GM21526 (cell line): ENCODE data around the gene SMC4.
"Not testable (repeated sequence)": the region's sequence is repeated elsewhere in the genome, so short reads cannot be mapped to it uniquely, and the experiment has no call there.

Source experiments
- ATAC-seq: cut with Tn5 transposase; IDR thresholded peaks from one replicate; pipeline ENCODE4 v1.9.1; 2021; ENCODE audit warnings: moderate library complexity; ENCODE audit not compliant: unreplicated experiment, low FRiP score

The SMC4 gene

DNA sequence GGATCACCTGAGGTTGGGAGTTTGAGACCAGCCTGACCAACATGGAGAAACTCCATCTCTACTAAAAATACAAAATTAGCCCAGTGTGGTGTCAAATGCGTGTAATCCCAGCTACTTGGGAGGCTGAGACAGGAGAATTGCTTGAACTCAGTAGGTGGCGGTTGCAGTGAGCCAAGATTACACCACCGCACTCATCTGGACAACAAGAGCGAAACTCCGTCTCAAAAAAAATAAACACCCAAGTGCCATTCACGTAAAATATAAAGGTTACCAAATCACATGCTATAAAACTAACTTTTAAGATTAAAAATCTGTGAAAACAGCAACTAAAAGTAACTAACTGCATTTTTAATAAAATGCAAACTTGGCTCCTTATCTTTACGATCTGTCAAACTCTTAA is 41.2 kb downstream of the SMC4 start:
- no peak for ATAC-seq

DNA sequence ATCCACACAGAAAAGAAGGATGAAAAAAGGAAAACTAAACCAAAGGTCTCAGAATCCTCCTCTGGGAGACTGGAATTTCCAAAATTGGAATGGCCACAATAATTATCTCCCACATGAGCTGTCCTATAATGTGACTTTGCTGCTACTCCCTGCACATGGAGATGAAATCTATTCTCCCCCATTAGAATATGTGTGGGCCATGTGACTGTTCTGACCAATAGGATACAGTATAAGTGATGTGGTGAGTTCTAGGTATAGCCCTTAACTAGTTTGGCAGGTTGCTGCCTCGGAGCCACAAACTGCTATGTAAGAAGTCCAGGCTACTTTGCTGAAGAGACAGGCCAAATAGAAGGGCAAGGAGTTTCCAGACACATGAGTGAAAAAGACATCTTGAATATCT is 45.0 kb downstream of the SMC4 start:
- ATAC-seq: no peak

DNA sequence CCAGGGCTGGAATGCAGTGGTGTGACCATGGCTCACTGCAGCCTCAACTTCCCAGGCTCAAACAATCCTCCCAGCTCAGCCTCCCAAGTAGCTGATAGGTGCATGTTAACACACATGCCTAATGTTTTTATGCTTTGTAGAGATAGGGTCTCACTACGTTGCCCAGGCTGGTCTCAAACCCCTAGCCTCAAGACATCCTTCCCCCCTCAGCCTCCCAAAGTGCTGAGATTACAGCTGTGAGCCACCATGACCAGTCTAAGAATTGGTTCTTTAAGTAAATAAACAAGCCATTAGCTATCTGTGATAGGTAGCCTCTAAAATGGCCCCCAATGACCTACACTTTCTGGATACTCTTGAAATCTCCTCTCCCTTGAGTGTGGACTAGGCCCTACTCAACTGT is 46.4 kb downstream of the SMC4 start:
- no peak for ATAC-seq

DNA sequence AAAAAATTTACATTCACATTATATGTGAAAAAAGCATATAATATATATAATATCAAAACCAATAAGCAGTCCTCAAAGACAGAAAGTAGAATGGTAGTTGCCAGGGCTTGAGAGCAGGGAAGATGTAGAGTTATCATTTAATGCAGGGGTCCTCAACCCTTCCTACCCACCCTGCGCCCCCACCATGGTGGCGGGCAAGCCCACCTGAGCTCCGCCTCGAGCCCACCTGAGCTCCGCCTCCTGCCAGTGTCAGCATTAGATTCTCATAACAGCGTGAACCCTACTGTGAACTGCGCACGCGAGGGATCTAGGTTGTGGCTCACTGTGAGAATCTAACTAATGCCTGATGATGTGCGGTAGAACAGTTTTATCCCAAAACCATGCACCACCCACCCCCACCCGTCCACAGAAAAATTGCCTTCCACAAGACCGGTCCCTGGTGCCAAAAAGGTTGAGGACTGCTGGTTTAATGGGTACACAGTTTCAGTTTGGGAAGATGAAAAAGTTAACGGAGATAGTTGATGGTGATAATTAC is 47.1 kb downstream of the SMC4 start:
- ATAC-seq: no peak

DNA sequence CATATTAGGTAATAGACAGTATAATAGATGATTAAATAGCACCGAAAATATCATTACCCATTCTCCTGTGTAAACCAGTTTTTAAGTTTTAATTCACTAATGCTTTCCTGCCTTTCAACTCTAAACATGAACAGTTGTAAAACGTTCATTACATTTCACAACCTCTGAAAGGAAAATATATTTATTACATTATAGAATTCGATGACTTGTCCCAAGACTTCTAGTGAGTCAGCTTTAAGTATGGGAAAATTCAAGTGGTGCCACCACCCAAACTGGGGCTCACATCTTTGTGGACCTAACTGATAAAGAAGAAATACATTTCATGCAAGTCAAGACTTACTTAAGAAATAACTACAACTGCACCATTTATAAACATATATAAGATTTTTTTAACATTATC is 48.1 kb downstream of the SMC4 start:
- ATAC-seq: no peak

DNA sequence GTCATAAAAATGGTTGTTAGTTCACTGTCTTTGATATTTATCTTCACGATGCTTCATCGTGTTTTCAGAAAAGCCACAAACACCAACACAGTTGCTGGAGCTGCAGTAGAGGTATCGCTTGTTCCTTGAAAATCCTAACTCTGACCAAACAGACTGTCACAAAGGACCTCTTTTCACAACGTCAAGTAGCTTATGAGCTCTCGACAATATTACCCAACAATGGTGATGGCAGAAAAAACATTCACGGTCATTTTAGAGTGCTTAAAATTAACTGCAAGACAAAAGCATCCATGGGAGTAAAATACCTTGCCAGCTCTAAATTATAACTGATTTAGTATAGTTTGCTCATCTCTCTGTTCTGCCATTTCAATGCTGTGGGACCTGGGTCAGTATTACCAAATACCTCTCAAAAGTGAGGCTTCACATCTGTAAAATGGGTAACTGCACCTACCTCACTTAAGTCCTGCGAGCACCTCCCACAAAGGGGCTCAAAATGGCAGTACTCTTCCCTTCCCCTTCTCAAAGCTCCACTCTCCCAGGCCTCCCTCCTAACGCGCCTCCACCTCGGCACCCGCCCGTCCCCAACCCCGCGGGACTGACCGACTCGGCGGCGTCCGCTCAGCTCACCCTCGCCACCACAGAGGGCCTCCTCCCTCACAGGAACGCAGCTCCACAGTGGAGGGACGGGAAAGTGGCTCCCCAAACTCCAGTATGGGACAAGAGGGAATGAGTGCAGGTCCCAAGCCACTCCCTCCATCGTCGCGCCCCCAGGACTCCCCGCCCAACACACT is 49.6 kb downstream of the SMC4 start:
- peak; percentile 47 for ATAC-seq

DNA sequence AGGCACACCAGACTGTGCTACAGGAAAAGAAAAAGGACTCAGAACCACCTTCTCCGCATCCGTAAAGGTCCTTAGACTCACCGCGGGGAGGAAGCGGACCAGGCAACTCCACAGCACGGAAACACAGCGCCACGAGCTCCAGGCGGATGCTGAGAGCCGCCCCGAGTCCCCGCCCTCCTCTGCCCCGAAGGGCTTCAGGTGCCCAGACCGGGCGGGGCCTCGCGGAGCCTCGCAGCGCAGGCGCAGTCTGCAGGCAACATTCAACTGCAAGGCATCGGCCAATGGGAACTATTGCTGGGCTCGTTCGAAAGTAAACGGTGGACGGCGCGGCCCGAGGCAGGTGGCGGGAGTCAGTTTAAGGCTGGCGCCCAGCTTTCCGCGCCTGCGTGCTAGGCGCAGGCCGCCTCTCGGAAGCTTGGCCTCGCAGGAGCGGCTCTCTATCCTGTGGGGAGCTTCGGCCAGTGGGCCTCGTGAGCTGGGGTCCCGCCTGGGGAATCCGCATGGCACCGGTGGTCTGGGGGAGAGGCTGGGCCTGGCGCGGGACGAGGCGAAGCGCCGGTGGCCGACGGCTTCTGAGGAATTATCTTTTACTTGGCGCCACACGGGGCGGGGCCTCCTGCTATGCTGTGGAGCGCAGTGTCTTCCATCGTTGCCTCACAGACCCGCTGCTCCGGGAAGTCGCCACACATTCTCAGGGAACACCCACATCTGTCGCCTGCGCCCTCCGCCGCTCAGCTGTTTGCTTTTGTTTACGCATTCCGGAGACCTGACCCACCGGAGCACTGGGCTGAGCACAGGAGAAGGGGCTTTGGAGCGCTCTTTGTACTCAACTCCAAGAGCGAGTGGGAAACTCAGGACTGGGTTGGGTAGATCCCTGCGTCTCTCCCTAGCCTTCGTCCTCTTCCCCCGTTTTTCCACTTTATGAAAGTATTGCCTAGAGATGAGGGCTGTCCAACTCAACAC is 50.5 kb downstream of the SMC4 start, which contains the start of gene TRIM59:
TSS of gene TRIM59 (minus strand) at position 151 of the 963 bp plus-strand sequence. CDS start 10,603 bp downstream, outside the sequence.
- ATAC-seq: peak; percentile 92

DNA sequence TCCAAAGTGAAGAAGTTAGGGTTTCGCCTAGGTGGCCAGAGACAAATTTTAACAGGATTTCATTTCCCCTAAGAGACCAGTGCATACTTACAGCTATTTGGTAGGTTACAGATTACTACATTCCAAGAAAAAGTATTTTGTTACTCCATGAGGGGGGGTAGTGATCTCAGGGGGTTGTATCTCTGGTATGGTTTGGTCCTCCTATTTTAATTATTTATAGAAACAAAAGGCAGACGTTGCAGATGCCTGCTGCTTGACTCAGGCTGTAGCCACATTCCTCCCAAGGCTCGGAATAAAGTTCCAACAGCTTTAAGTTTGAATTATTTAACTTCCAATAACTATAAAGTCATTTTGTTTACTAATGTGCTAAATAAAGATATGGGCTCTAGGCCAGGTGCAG is 51.4 kb downstream of the SMC4 start:
- no peak for ATAC-seq

DNA sequence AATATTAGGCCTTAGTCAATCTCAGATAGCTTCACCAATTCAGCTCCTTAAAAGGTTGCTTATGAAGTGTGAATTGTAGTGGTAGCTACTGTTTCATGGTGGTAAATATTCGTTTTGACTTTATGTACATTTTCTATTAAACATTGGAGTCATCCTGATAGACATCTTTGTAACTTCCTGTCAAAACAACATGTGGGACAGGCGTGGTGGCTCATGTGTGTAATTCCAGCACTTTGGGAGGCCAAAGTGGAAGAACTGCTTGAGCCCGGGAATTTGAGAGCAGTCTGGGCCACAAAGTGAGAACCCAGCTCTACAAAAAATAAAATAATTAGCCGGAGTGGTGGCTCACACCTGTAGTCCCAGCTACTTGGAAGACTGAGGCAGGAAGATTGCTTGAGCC is 52.2 kb downstream of the SMC4 start:
- ATAC-seq: no peak

DNA sequence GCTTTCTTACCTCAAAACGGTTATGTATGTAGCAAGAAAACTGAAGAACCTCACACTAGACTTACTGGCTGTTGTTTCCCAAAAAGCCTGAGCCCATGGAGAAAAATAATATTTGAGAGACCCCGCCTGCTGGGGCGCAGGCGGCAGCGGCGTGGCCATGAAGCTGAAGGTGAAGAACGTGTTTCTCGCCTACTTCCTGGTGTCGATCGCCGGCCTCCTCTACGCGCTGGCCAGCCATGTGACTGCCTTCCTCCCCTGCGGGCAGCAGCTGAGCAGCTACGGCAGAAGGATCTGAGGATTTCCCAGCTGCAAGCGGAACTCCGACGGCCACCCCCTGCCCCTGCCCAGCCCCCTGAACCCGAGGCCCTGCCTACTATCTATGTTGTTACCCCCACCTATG is 52.8 kb downstream of the SMC4 start:
- ATAC-seq: not testable (repeated sequence)

DNA sequence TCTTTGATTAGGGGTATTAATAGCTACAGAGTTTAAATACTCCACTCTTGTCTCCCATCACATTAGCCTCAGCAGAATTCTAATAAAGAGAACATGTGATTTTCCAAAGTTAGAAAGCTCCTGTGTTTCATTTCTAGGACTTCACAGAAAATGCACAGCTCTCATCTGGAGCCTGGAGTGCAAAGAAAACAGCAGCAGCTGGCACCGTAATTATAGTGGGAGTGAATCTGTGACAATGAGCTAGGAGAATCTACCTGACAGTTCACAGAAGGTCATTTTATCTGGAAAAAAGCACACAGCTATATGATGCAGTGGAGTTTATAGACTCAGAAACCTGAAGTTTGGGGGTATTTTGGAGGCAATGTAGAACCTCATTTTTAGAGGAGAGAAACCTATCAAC is 55.5 kb downstream of the SMC4 start:
- no peak for ATAC-seq

DNA sequence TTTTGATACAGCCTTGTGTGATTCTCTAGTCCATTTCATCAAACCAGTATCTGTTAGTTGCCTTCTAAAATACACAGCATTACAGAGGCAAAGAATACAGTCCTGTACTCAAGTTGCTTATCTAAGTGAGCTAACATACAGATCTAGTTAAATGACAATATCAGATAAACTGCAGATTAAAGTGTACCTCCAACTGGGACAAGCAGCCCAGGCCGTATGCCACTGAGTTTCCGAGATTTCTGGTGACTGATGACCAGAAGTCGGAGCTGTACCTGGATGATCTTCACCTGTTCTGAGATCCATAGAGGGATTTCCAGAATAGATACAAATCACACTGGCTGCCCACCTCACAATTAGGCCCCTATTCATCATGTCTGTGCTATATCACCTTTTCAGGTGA is 56.4 kb downstream of the SMC4 start:
- no peak for ATAC-seq

DNA sequence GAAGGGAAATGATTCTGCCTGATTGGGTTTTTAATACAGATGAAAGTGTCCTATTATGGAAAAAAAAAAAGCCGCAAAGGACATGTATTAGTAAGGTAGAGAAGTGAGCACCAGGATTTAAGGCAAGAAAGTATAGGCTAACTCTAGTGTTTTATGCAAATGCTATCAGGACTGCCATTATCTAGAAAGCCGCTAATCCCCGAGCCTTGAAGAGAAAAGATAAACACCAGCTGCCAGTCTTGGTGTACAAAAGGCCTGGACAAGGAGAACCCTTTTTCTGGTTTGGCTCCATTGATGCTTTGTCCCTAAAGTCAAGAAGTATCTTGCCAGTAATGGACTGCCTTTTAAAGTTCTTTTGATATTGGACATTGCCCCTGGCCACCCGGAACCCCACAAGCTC is 58.7 kb downstream of the SMC4 start:
- no peak for ATAC-seq

DNA sequence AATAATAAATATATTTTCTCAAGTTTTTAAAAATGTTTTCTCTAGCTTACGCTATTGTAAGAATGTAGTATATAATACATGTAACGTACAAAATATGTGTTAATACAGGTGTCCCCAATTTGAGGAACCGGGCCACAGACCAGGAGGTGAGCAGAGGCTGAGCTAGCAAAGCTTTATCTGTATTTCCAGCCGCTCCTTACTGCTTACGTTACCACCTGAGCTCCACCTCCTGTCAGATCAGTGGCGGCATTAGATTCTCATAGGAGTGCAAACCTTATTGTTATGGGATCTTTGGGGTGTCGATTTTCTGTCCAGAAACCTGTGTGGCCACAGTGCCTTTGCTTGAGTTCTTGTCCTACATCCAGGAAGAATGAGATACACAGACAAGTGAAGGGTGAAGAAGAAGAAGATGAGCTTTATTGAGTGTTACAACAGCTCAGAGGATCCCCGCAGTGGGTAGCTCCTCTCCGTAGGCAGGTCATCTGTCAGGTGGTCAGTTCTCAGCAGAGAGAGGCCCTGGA is 60.1 kb downstream of the SMC4 start:
- ATAC-seq: no peak

DNA sequence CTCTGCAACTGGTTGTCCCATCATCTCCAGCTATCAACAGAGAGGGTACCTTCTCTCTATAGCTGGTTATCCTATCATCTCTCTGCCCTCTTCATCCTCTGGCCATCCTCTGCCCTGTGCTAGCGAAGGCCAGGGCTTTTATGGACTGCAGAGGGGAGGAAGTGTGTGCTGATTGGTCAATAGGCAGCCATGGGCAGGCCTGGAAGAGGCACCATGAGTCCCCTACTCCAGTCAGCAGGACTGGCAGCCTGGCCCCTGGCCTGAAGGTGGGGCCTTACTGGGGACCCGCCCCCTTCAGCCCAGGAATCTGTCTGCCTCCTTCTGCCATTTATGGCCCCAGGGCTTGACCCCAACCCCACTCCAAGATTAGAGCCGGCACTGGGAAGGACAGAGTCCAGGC is 60.6 kb downstream of the SMC4 start:
- ATAC-seq: no peak

DNA sequence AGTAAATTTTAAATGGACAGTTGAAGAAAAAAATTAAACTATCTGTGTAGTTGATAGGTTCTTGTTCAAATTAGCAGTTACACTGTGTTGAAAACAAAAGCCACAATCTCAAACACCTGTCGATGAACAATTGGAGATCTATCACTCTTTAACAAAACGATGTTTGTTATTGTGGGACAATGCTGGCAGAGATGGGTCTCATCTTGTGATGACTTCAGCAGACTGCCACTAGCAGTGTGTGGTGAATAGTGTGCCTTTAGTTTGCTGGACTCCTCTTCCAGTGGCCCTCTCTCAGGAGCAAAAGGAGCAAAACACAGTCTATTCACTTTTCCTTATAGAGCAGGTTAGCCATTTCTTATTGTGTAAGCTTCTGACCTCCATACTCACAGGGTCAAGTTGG is 64.9 kb downstream of the SMC4 start:
- ATAC-seq: no peak

DNA sequence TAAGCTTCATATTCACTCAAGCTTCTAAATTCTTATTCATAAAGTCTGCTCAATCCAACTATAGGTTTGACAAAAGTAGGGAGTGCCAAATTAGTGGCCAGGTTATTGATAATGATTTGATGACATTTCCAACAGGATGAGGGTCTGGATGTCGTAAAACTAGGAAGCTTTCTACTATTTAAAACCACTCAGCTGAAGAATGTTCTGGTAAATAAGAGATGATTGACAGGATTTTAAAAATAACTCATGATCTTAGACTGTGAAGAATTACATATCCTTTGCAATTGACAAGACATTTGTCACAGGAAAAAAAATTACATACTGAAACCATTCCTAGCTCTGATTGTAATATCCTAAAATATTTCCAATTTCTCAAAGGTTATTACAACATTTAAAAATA is 65.5 kb downstream of the SMC4 start:
- no peak for ATAC-seq

DNA sequence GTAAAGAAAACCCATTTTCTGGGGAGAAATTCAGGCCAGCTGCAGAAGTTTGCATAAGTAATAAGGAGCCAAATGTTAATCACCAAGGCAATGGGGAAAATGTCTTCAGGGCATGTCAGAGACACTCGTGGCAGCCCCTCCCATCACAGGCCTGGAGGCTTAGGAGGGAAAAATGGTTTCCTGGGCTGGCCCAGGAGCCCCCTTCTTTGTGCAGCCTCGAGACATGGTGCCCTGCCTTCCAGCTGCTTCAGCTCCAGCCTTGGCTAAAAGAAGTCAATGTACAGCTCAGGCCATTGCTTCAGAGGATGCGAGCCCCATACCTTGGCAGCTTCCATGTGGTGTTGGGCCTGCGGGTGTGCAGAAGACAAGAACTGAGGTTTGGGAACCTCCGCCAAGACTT is 70.7 kb downstream of the SMC4 start:
- no peak for ATAC-seq

DNA sequence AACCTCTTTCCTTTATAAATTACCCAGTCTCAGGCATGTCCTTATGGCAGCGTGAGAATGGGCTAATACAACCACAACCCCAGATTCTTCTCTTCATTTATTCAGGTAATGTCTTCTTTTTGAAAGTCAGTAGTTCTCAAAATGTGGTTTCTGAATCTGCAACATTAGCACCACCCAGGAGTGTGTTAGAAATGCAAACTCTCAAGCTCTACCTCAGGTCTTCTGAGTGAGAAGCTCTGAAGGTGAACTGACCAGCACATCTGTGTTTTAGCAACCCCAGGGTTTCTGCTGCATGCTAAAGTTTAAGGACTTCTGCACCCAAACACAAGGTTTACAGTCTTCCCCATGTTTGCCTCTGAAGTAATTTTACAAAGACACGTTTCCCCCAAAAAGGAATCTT is 72.4 kb downstream of the SMC4 start:
- no peak for ATAC-seq

DNA sequence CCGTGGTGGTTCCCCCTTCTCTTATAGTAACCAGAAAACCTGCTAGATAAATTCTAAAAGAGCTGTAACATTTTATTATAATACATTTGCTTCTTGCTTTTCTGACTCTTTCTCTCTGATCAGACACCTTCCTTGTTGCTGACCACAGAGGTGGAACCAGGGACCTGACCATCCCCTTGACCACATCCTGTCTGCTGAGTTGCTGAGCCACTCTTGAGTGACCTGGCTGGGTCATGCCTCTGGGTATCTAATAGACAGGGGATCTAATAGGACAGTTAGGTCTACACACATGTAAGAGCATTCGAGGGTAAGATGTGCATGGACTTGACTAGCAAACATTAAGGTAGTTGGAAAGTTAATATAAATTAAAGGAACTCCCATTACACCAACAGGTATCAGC is 72.9 kb downstream of the SMC4 start:
- ATAC-seq: no peak

DNA sequence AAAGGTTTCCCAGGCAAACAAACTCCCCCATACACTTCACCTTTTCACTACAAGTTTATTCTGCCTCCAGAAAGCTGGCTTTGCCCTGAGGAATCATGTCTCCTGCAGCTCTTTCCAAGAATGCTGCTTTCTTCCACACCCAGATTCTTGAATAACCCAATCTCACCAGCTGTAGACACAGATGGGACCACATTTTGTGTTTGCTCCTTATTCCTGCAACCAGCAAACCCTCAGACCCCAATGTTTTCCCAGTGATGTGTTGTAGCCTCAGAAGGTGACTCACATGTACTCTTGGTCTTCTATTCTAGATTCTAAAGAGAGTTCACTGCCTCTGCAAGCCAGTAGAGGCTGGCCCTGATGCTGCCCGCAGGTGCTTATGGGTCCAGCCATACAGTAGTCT is 73.8 kb downstream of the SMC4 start:
- ATAC-seq: no peak
